Ovary (tissue), 9 donors: Measurements from ENCODE around the gene LPAR1. TPM values are rescaled to one million over a fixed set of nuclear protein-coding genes. Genes with fewer than 3 reads are reported as not detected.

Experiments used
- DNase-seq, 5 donors: peaks; one replicate each; pipeline ENCODE4 v3.0.0-alpha.2; 2019 to 2020
- H3K27ac ChIP-seq, 2 donors: fragments of 200-600 bp; one replicate each; pipeline versions ENCODE4 v1.5.1 to v1.8.0; 2019 to 2022
- H3K27me3 ChIP-seq: fragments of 200-600 bp; one replicate; pipeline ENCODE4 v1.8.0; 2022
- H3K36me3 ChIP-seq: fragments of 200-600 bp; sonication (generic); one replicate; pipeline ENCODE4 v1.5.1; 2019
- H3K4me1 ChIP-seq: one replicate; pipeline ENCODE4 v1.8.1; 2013; ENCODE audit warnings: mild to moderate bottlenecking, moderate library complexity; ENCODE audit not compliant: insufficient read depth
- H3K4me3 ChIP-seq: fragments of 200-600 bp; sonication (generic); one replicate; pipeline ENCODE4 v1.5.1; 2017
- H3K9me3 ChIP-seq, 2 donors: fragments of 200-600 bp in 1 of 2; sonication (generic) in 1 of 2; one replicate each; pipeline versions ENCODE4 v1.5.1 to v1.8.1; 2013 to 2019; ENCODE audit warnings: mild to moderate bottlenecking in 1 of 2, moderate library complexity in 1 of 2
- EP300 ChIP-seq: sonication (generic); formaldehyde crosslinking; IDR thresholded peaks from one replicate; pipeline ENCODE4 v1.6.1; 2017; ENCODE audit warnings: antibody characterized with exemption
- POLR2A ChIP-seq: fragments of 450-650 bp; IDR thresholded peaks from one replicate; pipeline ENCODE4 v1.6.1; 2017; ENCODE audit warnings: antibody characterized with exemption, mild to moderate bottlenecking, moderate library complexity
- WGBS, 3 donors: extraction: QIAGEN DNeasy Blood & Tissue Kit in 1 of 3; methylation state at CpG; one replicate each; pipeline versions ENCODE4 v1.1.5 to v1.1.7; 2013 to 2017; 5-methylcytosine and 5-hydroxymethylcytosine counted together
- intact Hi-C, 4 donors: fragments of 100-400 bp; cut with DNase I; formaldehyde crosslinking; loops; one replicate each; pipeline versions ENCODE4 v1.11.0 to v1.15.1; 2022 to 2023
- polyA plus RNA-seq, 2 donors: library from polyadenylated mRNA; stranded (reverse); fragments of 200-250 nt in 1 of 2; fragments of 350-450 nt in 1 of 2; fragmentation: Illumina TruSeq in 1 of 2; extraction: RNeasy Lipid Tissue Mini Kit (QIAGEN cat#74804) in 1 of 2; gene quantifications; one replicate each; pipeline ENCODE4 v1.2.3, GENCODE V29; 2013 to 2014
- total RNA-seq, 7 donors: library from RNA; depleted of rRNA in 2 of 7; stranded (reverse); fragments of >200 nt in 2 of 7; fragmentation: NEBNext Ultra II Directional in 3 of 7; extraction: Animal tissue kit (Norgen Biotek cat#: 25700) in 3 of 7; gene quantifications; one replicate each; pipeline versions ENCODE4 v1.1.0 to v1.2.4, GENCODE V29; 2016 to 2023
- TF ChIP-seq, protein P1 (sequence below), 3 donors: fragments of 450-650 bp in 2 of 3; fragments of 200-600 bp in 1 of 3; IDR thresholded peaks; one replicate each; pipeline versions ENCODE4 v1.5.1 to v1.8.0; 2016 to 2022; ENCODE audit warnings: antibody characterized with exemption in 3 of 3, mild to moderate bottlenecking in 1 of 3
- donor health status: DM: no; HTN: no; CAD: no; lungs with moderate emphysema.
- donor health status: DM: no; HTN: no; CAD: no.
- donor health status: Bipolar disorder and iron deficiency.
- donor health status: DM: yes; HTN: yes; CAD: no.
- donor health status: DM: no; HTN: no; CAD: no.
- donor health status: DM: yes; HTN: yes; CAD: no.

The LPAR1 gene
- total and polyA plus RNA-seq, 9 donors, result 11.1 to 29.2 (median 18.4) TPM

DNA sequence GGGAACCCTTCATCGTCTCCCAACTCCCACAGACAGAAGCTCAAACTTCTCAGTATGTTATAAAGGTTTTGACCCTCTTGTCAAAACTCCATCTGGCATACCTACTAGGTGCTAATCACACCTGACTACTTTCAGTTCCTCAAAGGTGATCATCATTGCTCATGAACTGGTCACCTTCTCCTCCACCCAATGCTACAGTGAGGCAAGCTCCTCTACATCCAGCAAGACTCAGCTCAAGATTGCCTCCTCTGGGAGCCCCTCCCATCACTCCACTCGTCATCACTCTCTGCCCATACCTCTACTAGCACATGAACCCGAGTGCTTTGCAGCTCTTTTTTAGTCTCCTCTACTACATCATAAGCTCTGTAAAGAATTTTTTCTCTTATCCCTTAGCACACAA is 102.4 kb downstream of the LPAR1 start:
- 79 to 87% (median 85%) methylated on average over 3 of the region's 3 CpGs for WGBS, 3 donors
- DNase-seq, result no peak
- Histone ChIP-seq H3K4me3 (no peak overlapping the region), H3K36me3 (no peaks in the 10 kb centered on the region), H3K27me3 (no peaks in the 10 kb centered on the region), H3K4me1 (no peaks in the 10 kb centered on the region), H3K27ac (no peak overlapping the region), H3K9me3 (no peaks in the 10 kb centered on the region)
- intact Hi-C loops, result no loop called here
- TF ChIP-seq, protein P1, sequence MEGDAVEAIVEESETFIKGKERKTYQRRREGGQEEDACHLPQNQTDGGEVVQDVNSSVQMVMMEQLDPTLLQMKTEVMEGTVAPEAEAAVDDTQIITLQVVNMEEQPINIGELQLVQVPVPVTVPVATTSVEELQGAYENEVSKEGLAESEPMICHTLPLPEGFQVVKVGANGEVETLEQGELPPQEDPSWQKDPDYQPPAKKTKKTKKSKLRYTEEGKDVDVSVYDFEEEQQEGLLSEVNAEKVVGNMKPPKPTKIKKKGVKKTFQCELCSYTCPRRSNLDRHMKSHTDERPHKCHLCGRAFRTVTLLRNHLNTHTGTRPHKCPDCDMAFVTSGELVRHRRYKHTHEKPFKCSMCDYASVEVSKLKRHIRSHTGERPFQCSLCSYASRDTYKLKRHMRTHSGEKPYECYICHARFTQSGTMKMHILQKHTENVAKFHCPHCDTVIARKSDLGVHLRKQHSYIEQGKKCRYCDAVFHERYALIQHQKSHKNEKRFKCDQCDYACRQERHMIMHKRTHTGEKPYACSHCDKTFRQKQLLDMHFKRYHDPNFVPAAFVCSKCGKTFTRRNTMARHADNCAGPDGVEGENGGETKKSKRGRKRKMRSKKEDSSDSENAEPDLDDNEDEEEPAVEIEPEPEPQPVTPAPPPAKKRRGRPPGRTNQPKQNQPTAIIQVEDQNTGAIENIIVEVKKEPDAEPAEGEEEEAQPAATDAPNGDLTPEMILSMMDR (IDR thresholded peaks at IDR 0.05), result no peak
- no peak for TF ChIP-seq EP300
- no peak for TF ChIP-seq POLR2A

DNA sequence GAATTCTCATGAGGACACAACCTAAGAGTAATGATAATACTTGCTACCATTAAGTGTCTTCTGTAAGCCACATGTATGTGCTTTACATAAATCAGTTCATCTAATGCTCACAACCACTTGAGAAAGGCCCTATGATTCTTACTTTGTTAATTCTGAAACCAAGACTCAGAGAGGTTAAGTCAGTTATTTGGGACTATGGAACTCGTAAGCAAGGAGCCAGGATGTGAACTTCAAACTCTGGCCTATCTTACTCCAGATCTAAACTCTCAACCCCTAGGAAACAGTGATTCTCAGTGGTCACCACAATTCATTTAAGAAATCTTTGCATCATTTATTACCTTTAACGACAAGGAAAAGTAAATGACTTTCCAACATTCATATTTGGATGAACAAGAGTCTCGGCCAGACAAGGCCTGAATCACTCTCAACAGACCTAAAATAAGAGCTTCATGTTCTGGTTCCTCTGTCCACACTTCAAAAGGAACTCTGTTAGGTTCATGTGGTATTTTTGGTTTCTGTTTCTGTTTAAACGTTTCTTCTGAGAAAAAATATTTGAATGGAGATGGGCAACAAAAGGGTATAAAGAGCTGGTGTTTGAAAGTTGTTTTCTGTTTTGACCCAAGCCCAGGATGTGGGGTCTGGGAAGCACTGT is 104.8 kb downstream of the LPAR1 start:
- no peak for DNase-seq
- H3K4me3 ChIP-seq, result no peak overlapping the region
- 61 to 69% (median 69%) methylated on average over 4 of the region's 4 CpGs for WGBS, 3 donors
- H3K36me3 ChIP-seq, result no peaks in the 10 kb centered on the region
- no peak overlapping the region for H3K27ac ChIP-seq
- TF ChIP-seq, protein P1 (IDR thresholded peaks at IDR 0.05), result no peak
- TF ChIP-seq EP300 (no peak), POLR2A (no peak)
- no peaks in the 10 kb centered on the region for H3K27me3 ChIP-seq
- no peaks in the 10 kb centered on the region for H3K9me3 ChIP-seq
- intact Hi-C loops, result no loop called here
- no peaks in the 10 kb centered on the region for H3K4me1 ChIP-seq

DNA sequence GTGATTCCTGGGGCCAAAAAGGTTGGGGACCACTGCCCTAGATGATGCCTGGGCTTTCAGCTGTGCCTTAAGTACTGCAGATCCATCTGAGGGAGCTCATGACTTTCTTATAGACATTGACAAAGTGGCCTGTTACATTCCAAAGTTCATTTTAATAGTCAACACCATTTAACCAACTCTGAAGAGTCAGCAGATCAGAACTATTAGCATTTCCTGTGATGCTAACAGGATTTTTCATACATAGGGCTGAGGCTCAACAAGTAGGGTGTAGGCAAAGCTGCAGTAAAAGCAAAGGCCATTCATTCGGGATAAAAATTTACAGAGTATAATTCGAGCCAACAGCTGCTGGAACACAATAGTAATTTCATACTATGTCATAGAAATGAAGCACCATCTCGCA is 105.4 kb downstream of the LPAR1 start:
- H3K4me3 ChIP-seq, result no peak overlapping the region
- intact Hi-C loops, result no loop called here
- no peak overlapping the region for H3K27ac ChIP-seq
- no peaks in the 10 kb centered on the region for H3K4me1 ChIP-seq
- WGBS, 3 donors, result 87 to 93% (median 92%) methylated on average over 3 of the region's 3 CpGs
- H3K27me3 ChIP-seq, result no peaks in the 10 kb centered on the region
- no peak for DNase-seq
- H3K9me3 ChIP-seq, result no peaks in the 10 kb centered on the region
- no peaks in the 10 kb centered on the region for H3K36me3 ChIP-seq
- TF ChIP-seq POLR2A (no peak), EP300 (no peak)
- TF ChIP-seq, protein P1 (IDR thresholded peaks at IDR 0.05), result no peak

DNA sequence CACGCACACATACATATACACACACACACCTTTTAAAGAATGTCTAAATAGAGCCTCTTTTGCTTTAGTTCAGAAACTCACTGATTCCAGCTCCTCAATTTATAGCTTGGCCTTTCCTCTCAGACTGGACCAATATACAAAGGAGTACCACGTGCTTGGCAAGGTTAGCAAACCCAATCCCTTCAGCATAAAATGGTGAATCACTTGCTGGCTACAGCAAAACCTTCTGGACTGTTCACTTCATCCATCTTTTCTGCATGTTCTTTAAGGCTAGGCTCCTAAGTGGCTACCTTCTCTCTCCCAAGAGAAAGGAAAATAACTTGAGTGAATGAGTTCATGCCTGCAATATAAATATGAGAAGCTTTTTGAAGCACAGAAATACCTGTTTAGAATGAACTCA is 109.7 kb downstream of the LPAR1 start:
- Histone ChIP-seq H3K27ac (no peak overlapping the region), H3K36me3 (no peaks in the 10 kb centered on the region), H3K9me3 (no peaks in the 10 kb centered on the region), H3K4me3 (no peak overlapping the region), H3K4me1 (no peaks in the 10 kb centered on the region), H3K27me3 (no peaks in the 10 kb centered on the region)
- WGBS, 3 donors, result 77 to 89% (median 78%) methylated on average over 2 of the region's 2 CpGs
- intact Hi-C loops, result no loop called here
- DNase-seq, result no peak
- TF ChIP-seq, protein P1 (IDR thresholded peaks at IDR 0.05), result no peak
- TF ChIP-seq POLR2A (no peak), EP300 (no peak)
